GM12878 (cell line): ENCODE results near the gene MACF1. TPM values are rescaled to one million over a fixed set of nuclear protein-coding genes. Genes with fewer than 3 reads are reported as not detected.

Experiments used
- EP300 ChIP-seq, 2 experiments: fragments of 150-350 bp in 1 of 2; IDR thresholded peaks; 2 replicates each; pipeline ENCODE4 v1.6.1; 2011 to 2012; ENCODE audit warnings: low read depth in 2 of 2, low read length in 2 of 2, borderline replicate concordance in 1 of 2, improper control_type of control experiment in 1 of 2, inconsistent platforms in 1 of 2; ENCODE audit not compliant: control insufficient read depth in 1 of 2
- ESRRA ChIP-seq: IDR thresholded peaks from 2 replicates; pipeline ENCODE4 v1.6.1; 2012; ENCODE audit warnings: mild to moderate bottlenecking, low read length, improper control_type of control experiment
- ETV6 ChIP-seq, 2 experiments: fragments of 450-650 bp in 1 of 2; IDR thresholded peaks in 1 of 2; conservative IDR thresholded peaks in 1 of 2; 2 replicates each; pipeline ENCODE4 v1.6.1; 2014; ENCODE audit warnings: antibody characterized with exemption in 1 of 2, borderline replicate concordance in 1 of 2, low read depth in 1 of 2, mild to moderate bottlenecking in 1 of 2, moderate library complexity in 1 of 2
- IKZF2 ChIP-seq, 2 experiments: fragments of 450-650 bp; IDR thresholded peaks; 2 replicates each; pipeline ENCODE4 v1.6.1; 2017; ENCODE audit warnings: mild to moderate bottlenecking in 2 of 2, moderate library complexity in 2 of 2
- IRF4 ChIP-seq: IDR thresholded peaks from 2 replicates; pipeline ENCODE4 v1.6.1; 2011; ENCODE audit warnings: low read depth, low read length
- KDM1A ChIP-seq: fragments of 200-600 bp; sonication (generic); IDR thresholded peaks from 2 replicates; pipeline ENCODE4 v1.6.1; 2016; ENCODE audit warnings: borderline replicate concordance
- MYB ChIP-seq: fragments of 150-350 bp; IDR thresholded peaks from 2 replicates; pipeline ENCODE4 v1.6.1; 2014; ENCODE audit warnings: mild to moderate bottlenecking, low read depth, low read length, borderline replicate concordance
- NFXL1 ChIP-seq: fragments of 450-650 bp; IDR thresholded peaks from 2 replicates; pipeline ENCODE4 v1.6.1; 2017; ENCODE audit warnings: antibody characterized with exemption, mild to moderate bottlenecking, borderline replicate concordance
- NR2F1 ChIP-seq: fragments of 450-650 bp; conservative IDR thresholded peaks from 2 replicates; pipeline ENCODE4 v1.6.1; 2017; ENCODE audit warnings: mild to moderate bottlenecking
- PAX5 ChIP-seq: IDR thresholded peaks from 2 replicates; pipeline ENCODE4 v1.6.1; 2011; ENCODE audit warnings: low read depth, low read length, borderline replicate concordance
- PKNOX1 ChIP-seq: fragments of 450-650 bp; IDR thresholded peaks from 2 replicates; pipeline ENCODE4 v1.6.1; 2016; ENCODE audit warnings: mild to moderate bottlenecking
- RB1 ChIP-seq: fragments of 450-650 bp; formaldehyde crosslinking; IDR thresholded peaks from 2 replicates; pipeline ENCODE4 v1.6.1; 2017; ENCODE audit warnings: mild to moderate bottlenecking, borderline replicate concordance
- RBBP5 ChIP-seq: fragments of 200-600 bp; sonication (generic); conservative IDR thresholded peaks from 2 replicates; pipeline ENCODE4 v1.6.1; 2016
- SIN3A ChIP-seq: IDR thresholded peaks from 2 replicates; pipeline ENCODE4 v1.6.1; 2012; ENCODE audit warnings: low read depth, low read length, improper control_type of control experiment
- SMAD1 ChIP-seq: fragments of 450-650 bp; IDR thresholded peaks from 2 replicates; pipeline ENCODE4 v1.6.1; 2018; ENCODE audit warnings: mild to moderate bottlenecking, low read depth; ENCODE audit not compliant: partially characterized antibody
- SREBF1 ChIP-seq: IDR thresholded peaks from 2 replicates; pipeline ENCODE4 v1.6.1; 2012; ENCODE audit warnings: mild to moderate bottlenecking, low read length
- TARDBP ChIP-seq: IDR thresholded peaks from 2 replicates; pipeline ENCODE4 v1.6.1; 2016; ENCODE audit warnings: borderline replicate concordance
- TCF7 ChIP-seq: IDR thresholded peaks from 2 replicates; pipeline ENCODE4 v1.6.1; 2014; ENCODE audit warnings: antibody characterized with exemption, borderline replicate concordance
- ZNF207 ChIP-seq: fragments of 450-650 bp; IDR thresholded peaks from 2 replicates; pipeline ENCODE4 v1.6.1; 2014; ENCODE audit warnings: antibody characterized with exemption, mild to moderate bottlenecking, borderline replicate concordance
- ZZZ3 ChIP-seq: IDR thresholded peaks from 2 replicates; pipeline ENCODE4 v1.6.1; 2011; ENCODE audit warnings: low read depth; ENCODE audit not compliant: control insufficient read depth, insufficient read length
- polyA plus RNA-seq, 11 experiments: library from polyadenylated mRNA; depleted of rRNA in 4 of 11; unstranded in 6 of 11; stranded (reverse) in 5 of 11; fragments of >200 nt; fragmentation: Nextera tagmentation in 4 of 11; fragmentation: Illumina TruSeq in 1 of 11; extraction: Ambion mirVana in 4 of 11; extraction: Trizol in 1 of 11; gene quantifications; 1 replicate in 1 of 11; 2 replicates in 10 of 11; pipeline versions ENCODE4 v1.2.1 to v1.2.3, GENCODE V29; 2011 to 2016; ENCODE audit warnings: inconsistent platforms in 2 of 11, missing spikeins in 2 of 11, low read depth in 1 of 11
- total RNA-seq, 4 experiments: library from RNA; depleted of rRNA in 3 of 4; stranded (reverse); fragments of >200 nt in 3 of 4; fragmentation: Illumina TruSeq in 1 of 4; extraction: Trizol in 1 of 4; gene quantifications; 2 replicates each; pipeline versions ENCODE4 v1.2.1 to v1.2.3, GENCODE V29; 2013 to 2021
- TF ChIP-seq, protein P1 (sequence below): IDR thresholded peaks from 2 replicates; pipeline ENCODE4 v1.6.1; 2012; ENCODE audit warnings: improper control_type of control experiment, low read depth, low read length; ENCODE audit not compliant: insufficient replicate concordance
- TF ChIP-seq, protein P2 (sequence below): fragments of 450-650 bp; IDR thresholded peaks from 2 replicates; pipeline ENCODE4 v1.6.1; 2016; ENCODE audit warnings: mild to moderate bottlenecking

MACF1 gene
- total and polyA plus RNA-seq, 10 of the 15 experiments (the other 5 are each of a cell fraction or from before 2014, with no cell fraction given) = 15.5 to 201 (median 76.9) TPM

- TF ChIP-seq, protein P1, sequence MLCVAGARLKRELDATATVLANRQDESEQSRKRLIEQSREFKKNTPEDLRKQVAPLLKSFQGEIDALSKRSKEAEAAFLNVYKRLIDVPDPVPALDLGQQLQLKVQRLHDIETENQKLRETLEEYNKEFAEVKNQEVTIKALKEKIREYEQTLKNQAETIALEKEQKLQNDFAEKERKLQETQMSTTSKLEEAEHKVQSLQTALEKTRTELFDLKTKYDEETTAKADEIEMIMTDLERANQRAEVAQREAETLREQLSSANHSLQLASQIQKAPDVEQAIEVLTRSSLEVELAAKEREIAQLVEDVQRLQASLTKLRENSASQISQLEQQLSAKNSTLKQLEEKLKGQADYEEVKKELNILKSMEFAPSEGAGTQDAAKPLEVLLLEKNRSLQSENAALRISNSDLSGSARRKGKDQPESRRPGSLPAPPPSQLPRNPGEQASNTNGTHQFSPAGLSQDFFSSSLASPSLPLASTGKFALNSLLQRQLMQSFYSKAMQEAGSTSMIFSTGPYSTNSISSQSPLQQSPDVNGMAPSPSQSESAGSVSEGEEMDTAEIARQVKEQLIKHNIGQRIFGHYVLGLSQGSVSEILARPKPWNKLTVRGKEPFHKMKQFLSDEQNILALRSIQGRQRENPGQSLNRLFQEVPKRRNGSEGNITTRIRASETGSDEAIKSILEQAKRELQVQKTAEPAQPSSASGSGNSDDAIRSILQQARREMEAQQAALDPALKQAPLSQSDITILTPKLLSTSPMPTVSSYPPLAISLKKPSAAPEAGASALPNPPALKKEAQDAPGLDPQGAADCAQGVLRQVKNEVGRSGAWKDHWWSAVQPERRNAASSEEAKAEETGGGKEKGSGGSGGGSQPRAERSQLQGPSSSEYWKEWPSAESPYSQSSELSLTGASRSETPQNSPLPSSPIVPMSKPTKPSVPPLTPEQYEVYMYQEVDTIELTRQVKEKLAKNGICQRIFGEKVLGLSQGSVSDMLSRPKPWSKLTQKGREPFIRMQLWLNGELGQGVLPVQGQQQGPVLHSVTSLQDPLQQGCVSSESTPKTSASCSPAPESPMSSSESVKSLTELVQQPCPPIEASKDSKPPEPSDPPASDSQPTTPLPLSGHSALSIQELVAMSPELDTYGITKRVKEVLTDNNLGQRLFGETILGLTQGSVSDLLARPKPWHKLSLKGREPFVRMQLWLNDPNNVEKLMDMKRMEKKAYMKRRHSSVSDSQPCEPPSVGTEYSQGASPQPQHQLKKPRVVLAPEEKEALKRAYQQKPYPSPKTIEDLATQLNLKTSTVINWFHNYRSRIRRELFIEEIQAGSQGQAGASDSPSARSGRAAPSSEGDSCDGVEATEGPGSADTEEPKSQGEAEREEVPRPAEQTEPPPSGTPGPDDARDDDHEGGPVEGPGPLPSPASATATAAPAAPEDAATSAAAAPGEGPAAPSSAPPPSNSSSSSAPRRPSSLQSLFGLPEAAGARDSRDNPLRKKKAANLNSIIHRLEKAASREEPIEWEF = no peak
- TF ChIP-seq TCF7 = no peak
- TF ChIP-seq ESRRA = no peak
- TF ChIP-seq IRF4 = peak; percentile 85
- TF ChIP-seq IKZF2 (IDR thresholded peaks at IDR 0.05) = peak; percentile 46 to 65; a peak in 3 of 4 replicates
- no peak for TF ChIP-seq SMAD1
- TF ChIP-seq NFXL1 = no peak
- TF ChIP-seq PKNOX1 = no peak
- no peak for TF ChIP-seq RBBP5
- TF ChIP-seq SREBF1 = no peak
- TF ChIP-seq ETV6 (conservative IDR thresholded peaks at IDR 0.05 in 1 of 2, IDR thresholded peaks at IDR 0.05 in 1 of 2; ENCODE audit: borderline replicate concordance in 1 of 2, low read depth in 1 of 2) = 0 out of 4 replicates have a peak, but pooled peaks of 1 of the 2 experiments have one; percentile 19
- peak; percentile 27; the same call in 1 of the 2 replicates for TF ChIP-seq PAX5
- no peak for TF ChIP-seq RB1
- TF ChIP-seq ZNF207 = no peak
- TF ChIP-seq ZZZ3 = no peak
- TF ChIP-seq SIN3A = 0 out of 2 replicates have a peak, but pooled peaks have one; percentile 28
- TF ChIP-seq KDM1A = no peak
- TF ChIP-seq TARDBP = no peak
- TF ChIP-seq EP300 (IDR thresholded peaks at IDR 0.05; ENCODE audit: borderline replicate concordance in 1 of 2, control insufficient read depth in 1 of 2, low read depth in 2 of 2, low read length in 2 of 2) = peak in 1 of 2 experiments; percentile 48; a peak in 1 of 4 replicates
- TF ChIP-seq MYB = no peak
- TF ChIP-seq, protein P2, sequence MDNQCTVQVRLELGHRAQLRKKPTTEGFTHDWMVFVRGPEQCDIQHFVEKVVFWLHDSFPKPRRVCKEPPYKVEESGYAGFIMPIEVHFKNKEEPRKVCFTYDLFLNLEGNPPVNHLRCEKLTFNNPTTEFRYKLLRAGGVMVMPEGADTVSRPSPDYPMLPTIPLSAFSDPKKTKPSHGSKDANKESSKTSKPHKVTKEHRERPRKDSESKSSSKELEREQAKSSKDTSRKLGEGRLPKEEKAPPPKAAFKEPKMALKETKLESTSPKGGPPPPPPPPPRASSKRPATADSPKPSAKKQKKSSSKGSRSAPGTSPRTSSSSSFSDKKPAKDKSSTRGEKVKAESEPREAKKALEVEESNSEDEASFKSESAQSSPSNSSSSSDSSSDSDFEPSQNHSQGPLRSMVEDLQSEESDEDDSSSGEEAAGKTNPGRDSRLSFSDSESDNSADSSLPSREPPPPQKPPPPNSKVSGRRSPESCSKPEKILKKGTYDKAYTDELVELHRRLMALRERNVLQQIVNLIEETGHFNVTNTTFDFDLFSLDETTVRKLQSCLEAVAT = no peak
- TF ChIP-seq NR2F1 = peak; percentile 99
These were observed 67.7 kb downstream of the MACF1 start (continued) for GRCh38 chr1:39272027-39272797.
